Neural progenitor cell (in vitro differentiated cells): ENCODE results near the gene ANKRD60. TPM values are rescaled to one million over a fixed set of nuclear protein-coding genes. Genes with fewer than 3 reads are reported as not detected.

ENCODE experiments used
- DNase-seq: peaks from one replicate; pipeline ENCODE4 v3.0.0-alpha.2; 2016; ENCODE audit warnings: low spot score
- H2AFZ ChIP-seq: fragments of 200-600 bp; sonication (generic); replicated peaks from 2 replicates; pipeline ENCODE4 v1.6.1; 2016; ENCODE audit warnings: antibody characterized with exemption
- H3F3A ChIP-seq: fragments of 200-600 bp; sonication (generic); 2 replicates; pipeline ENCODE4 v1.6.1; 2016; ENCODE audit warnings: antibody characterized with exemption, low read depth
- H3K27ac ChIP-seq: fragments of 200-600 bp; sonication (generic); 2 replicates; pipeline ENCODE4 v1.5.1; 2016; ENCODE audit warnings: mild to moderate bottlenecking
- H3K27me3 ChIP-seq: fragments of 200-600 bp; sonication (generic); 2 replicates; pipeline ENCODE4 v1.6.1; 2016; ENCODE audit warnings: mild to moderate bottlenecking, moderate library complexity
- H3K36me3 ChIP-seq: fragments of 200-600 bp; sonication (generic); 2 replicates; pipeline ENCODE4 v1.5.1; 2016
- H3K4me1 ChIP-seq: fragments of 200-600 bp; sonication (generic); 2 replicates; pipeline ENCODE4 v1.6.1; 2016; ENCODE audit warnings: mixed run types
- H3K4me2 ChIP-seq: fragments of 200-600 bp; sonication (generic); 2 replicates; pipeline ENCODE4 v1.6.1; 2016
- H3K4me3 ChIP-seq: fragments of 200-600 bp; sonication (generic); 2 replicates; pipeline ENCODE4 v1.5.1; 2016
- H3K79me2 ChIP-seq: fragments of 200-600 bp; sonication (generic); 2 replicates; pipeline ENCODE4 v1.6.1; 2016; ENCODE audit warnings: low read depth
- H3K9ac ChIP-seq: fragments of 200-600 bp; sonication (generic); 2 replicates; pipeline ENCODE4 v1.6.1; 2016
- H3K9me3 ChIP-seq: fragments of 200-600 bp; sonication (generic); 2 replicates; pipeline ENCODE4 v1.5.1; 2016; ENCODE audit warnings: low read depth
- H4K20me1 ChIP-seq: fragments of 200-600 bp; sonication (generic); 2 replicates; pipeline ENCODE4 v1.6.1; 2016; ENCODE audit warnings: low read depth
- H3K27ac Mint-ChIP-seq: 3 replicates; pipeline ENCODE4 v1.8.0; 2021; ENCODE audit warnings: mixed read lengths
- H3K27me3 Mint-ChIP-seq: 2 replicates; pipeline ENCODE4 v1.8.0; 2022; ENCODE audit warnings: low read depth, mild to moderate bottlenecking, inconsistent platforms, moderate library complexity, mixed read lengths; ENCODE audit not compliant: insufficient read depth
- H3K36me3 Mint-ChIP-seq: 3 replicates; pipeline ENCODE4 v1.8.0; 2021; ENCODE audit warnings: mixed read lengths
- H3K4me1 Mint-ChIP-seq: 3 replicates; pipeline ENCODE4 v1.8.0; 2021; ENCODE audit warnings: mixed read lengths
- H3K4me3 Mint-ChIP-seq: 3 replicates; pipeline ENCODE4 v1.8.0; 2021; ENCODE audit warnings: mild to moderate bottlenecking, moderate library complexity, mixed read lengths
- H3K9me3 Mint-ChIP-seq: 3 replicates; pipeline ENCODE4 v1.8.0; 2020; ENCODE audit warnings: mixed read lengths
- EZH2 ChIP-seq: fragments of 200-600 bp; sonication (generic); IDR thresholded peaks from 2 replicates; pipeline ENCODE4 v1.6.1; 2017; ENCODE audit warnings: antibody characterized with exemption, mild to moderate bottlenecking, moderate library complexity
- EZH2phosphoT487 ChIP-seq: fragments of 200-600 bp; sonication (generic); IDR thresholded peaks from 2 replicates; pipeline ENCODE4 v1.6.1; 2017; ENCODE audit warnings: antibody characterized with exemption
- total RNA-seq: library from RNA; depleted of rRNA; stranded (reverse); fragments of >200 nt; gene quantifications from 2 replicates; pipeline ENCODE4 v1.2.3, GENCODE V29; 2015; ENCODE audit warnings: low replicate concordance
- TF ChIP-seq, protein P1 (sequence below): fragments of 200-600 bp; sonication (generic); IDR thresholded peaks from 2 replicates; pipeline ENCODE4 v1.5.1; 2017; ENCODE audit warnings: antibody characterized with exemption, mild to moderate bottlenecking

The ANKRD60 gene
- total RNA-seq, 1 donor from 2014 or later = not detected

DNA sequence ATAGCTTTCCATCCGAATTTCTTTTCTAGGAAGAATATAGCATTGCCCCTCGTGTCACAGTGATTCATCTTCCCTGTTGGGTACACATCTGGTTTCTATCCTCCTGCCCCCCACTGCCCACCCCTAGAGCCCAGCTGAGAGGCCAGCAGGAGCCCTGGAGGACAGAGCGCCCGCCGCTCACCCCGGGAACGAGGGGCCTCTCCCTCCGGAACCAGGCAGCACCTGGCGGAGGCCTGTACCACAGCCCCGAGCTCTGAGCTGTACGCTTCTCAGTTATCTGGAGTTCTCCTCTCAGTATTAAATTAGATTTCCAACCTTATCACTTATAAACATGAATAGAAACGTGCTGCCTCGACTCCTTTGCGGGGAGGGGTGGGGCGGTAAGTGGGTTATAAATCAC, 6.0 kb downstream of the ANKRD60 start:
- H3K27ac Mint-ChIP-seq = no peak overlapping the region
- no peaks in the 10 kb centered on the region for H4K20me1 ChIP-seq
- H3K9me3 Mint-ChIP-seq = peaks cover 19% of the 10 kb centered on the region
- H3K4me1 Mint-ChIP-seq = peaks cover 3% of the 10 kb centered on the region
- no peak overlapping the region for H3K4me2 ChIP-seq
- H3K79me2 ChIP-seq = no peaks in the 10 kb centered on the region
- no peaks in the 10 kb centered on the region for H3F3A ChIP-seq
- no peak overlapping the region for H3K4me3 Mint-ChIP-seq
- no peaks in the 10 kb centered on the region for H3K36me3 ChIP-seq
- peaks cover 4% of the 10 kb centered on the region for H3K36me3 Mint-ChIP-seq
- H3K4me1 ChIP-seq = no peaks in the 10 kb centered on the region
- peaks cover 29% of the 10 kb centered on the region for H3K27me3 ChIP-seq
- H3K27me3 Mint-ChIP-seq = peaks cover 26% of the 10 kb centered on the region
- peaks cover 4% of the 10 kb centered on the region for H3K9me3 ChIP-seq
- H3K27ac ChIP-seq = no peak overlapping the region
- no peak overlapping the region for H2AFZ ChIP-seq
- H3K4me3 ChIP-seq = no peak overlapping the region
- DNase-seq = no peak
- H3K9ac ChIP-seq = no peak overlapping the region
- no peak for TF ChIP-seq EZH2phosphoT487

DNA sequence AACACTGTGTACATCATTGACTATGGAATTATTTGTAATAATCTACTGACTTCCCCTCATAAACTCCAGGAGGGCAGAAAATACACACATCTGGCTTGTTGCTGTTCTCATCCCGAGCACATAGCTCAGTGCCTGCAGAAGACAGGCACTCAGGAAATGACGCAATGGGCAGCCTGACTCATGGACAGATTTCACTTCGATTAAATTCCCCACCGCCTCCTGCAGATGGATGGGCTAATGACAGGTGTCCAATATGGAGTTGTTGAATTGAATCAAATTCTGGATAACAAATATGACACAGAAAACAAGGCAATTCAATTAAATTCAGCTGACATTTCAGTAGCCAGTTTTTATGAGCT, 9.1 kb downstream of the ANKRD60 start:
- H3K27me3 Mint-ChIP-seq = peaks cover 15% of the 10 kb centered on the region
- Histone ChIP-seq H3K79me2 (no peaks in the 10 kb centered on the region), H3K4me2 (no peak overlapping the region), H4K20me1 (no peaks in the 10 kb centered on the region), H3K4me1 (no peaks in the 10 kb centered on the region), H3K27me3 (no peaks in the 10 kb centered on the region), H3K4me3 (no peak overlapping the region), H3K9me3 (peaks cover 4% of the 10 kb centered on the region), H2AFZ (no peak overlapping the region), H3K27ac (no peak overlapping the region), H3K36me3 (no peaks in the 10 kb centered on the region), H3K9ac (no peak overlapping the region), H3F3A (no peaks in the 10 kb centered on the region)
- H3K4me1 Mint-ChIP-seq = no peaks in the 10 kb centered on the region
- H3K4me3 Mint-ChIP-seq = peak overlapping the region; percentile 52
- H3K36me3 Mint-ChIP-seq = peaks cover 4% of the 10 kb centered on the region
- no peak for DNase-seq
- H3K27ac Mint-ChIP-seq = no peak overlapping the region
- TF ChIP-seq, protein P1, sequence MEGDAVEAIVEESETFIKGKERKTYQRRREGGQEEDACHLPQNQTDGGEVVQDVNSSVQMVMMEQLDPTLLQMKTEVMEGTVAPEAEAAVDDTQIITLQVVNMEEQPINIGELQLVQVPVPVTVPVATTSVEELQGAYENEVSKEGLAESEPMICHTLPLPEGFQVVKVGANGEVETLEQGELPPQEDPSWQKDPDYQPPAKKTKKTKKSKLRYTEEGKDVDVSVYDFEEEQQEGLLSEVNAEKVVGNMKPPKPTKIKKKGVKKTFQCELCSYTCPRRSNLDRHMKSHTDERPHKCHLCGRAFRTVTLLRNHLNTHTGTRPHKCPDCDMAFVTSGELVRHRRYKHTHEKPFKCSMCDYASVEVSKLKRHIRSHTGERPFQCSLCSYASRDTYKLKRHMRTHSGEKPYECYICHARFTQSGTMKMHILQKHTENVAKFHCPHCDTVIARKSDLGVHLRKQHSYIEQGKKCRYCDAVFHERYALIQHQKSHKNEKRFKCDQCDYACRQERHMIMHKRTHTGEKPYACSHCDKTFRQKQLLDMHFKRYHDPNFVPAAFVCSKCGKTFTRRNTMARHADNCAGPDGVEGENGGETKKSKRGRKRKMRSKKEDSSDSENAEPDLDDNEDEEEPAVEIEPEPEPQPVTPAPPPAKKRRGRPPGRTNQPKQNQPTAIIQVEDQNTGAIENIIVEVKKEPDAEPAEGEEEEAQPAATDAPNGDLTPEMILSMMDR = no peak
- no peak for TF ChIP-seq EZH2
- TF ChIP-seq EZH2phosphoT487 = no peak
- peaks cover 9% of the 10 kb centered on the region for H3K9me3 Mint-ChIP-seq

DNA sequence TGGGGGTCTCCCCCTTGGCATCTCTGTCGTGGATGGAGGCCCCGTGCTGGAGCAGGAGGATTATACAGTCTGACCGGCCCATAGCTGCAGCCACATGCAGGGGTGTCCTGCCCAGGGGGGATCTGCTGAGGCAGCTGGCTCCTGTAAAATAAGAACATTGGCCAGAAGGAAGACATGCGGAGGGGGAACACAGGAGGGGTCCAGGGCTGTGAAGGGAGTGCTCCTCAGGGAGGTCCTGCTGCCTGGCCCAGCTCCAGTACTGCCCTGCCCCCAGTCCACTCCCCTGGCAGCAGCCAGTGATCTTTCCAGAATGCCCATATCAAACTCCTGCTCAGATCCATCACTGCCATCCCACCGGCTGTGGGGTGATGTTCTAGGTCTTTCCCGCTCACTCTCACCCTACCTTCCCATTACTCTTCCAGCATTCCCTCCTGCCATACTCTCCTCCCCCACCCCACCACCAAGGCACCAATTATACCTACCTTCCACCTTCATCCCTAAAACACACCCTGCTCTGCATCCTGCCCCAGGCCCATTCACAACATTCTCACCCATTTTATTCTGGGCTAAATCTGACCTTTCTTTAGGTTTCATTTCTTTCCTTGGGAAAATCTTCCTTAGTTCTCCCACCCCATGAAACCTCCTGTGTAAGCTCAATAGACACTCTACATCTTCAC, 9.7 kb downstream of the ANKRD60 start:
- DNase-seq = no peak
- Mint-ChIP-seq H3K4me3 (peak overlapping the region; percentile 52), H3K36me3 (peaks cover 4% of the 10 kb centered on the region), H3K4me1 (peaks cover 3% of the 10 kb centered on the region), H3K27me3 (peaks cover 15% of the 10 kb centered on the region), H3K27ac (no peak overlapping the region), H3K9me3 (peaks cover 9% of the 10 kb centered on the region)
- Histone ChIP-seq H3K9me3 (peaks cover 4% of the 10 kb centered on the region), H3K9ac (no peak overlapping the region), H3K4me1 (no peaks in the 10 kb centered on the region), H3K27me3 (no peaks in the 10 kb centered on the region), H3K79me2 (no peaks in the 10 kb centered on the region), H3K36me3 (no peaks in the 10 kb centered on the region), H2AFZ (no peak overlapping the region), H3K4me2 (no peak overlapping the region), H4K20me1 (no peaks in the 10 kb centered on the region), H3F3A (no peaks in the 10 kb centered on the region), H3K27ac (no peak overlapping the region), H3K4me3 (no peak overlapping the region)
- no peak for TF ChIP-seq EZH2
- TF ChIP-seq, protein P1 = no peak
- no peak for TF ChIP-seq EZH2phosphoT487

DNA sequence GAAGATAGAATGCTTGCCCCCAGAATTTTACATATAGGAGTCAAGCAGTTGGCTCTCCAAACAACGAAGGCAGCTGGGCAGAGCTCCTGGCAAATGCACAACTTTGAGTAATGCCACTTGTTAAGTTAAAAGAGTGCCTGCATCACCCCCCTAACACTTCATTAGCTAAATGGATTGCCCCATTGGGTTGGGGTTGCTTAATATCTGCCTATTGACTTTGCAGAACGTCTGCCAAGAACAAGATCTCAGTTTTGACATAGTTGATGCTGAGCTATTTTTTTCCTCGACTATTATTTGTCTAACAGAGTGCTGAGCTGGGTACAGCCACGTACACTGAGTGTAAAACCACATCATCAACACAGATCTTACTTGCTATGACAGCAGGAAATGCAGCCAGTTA, 12.1 kb downstream of the ANKRD60 start:
- peaks cover 6% of the 10 kb centered on the region for H3K4me1 Mint-ChIP-seq
- no peak overlapping the region for H2AFZ ChIP-seq
- no peaks in the 10 kb centered on the region for H3K79me2 ChIP-seq
- H3K36me3 ChIP-seq = no peaks in the 10 kb centered on the region
- H3K9me3 ChIP-seq = peaks cover 4% of the 10 kb centered on the region
- no peaks in the 10 kb centered on the region for H3F3A ChIP-seq
- H3K4me3 ChIP-seq = no peak overlapping the region
- H3K27ac ChIP-seq = no peak overlapping the region
- no peak overlapping the region for H3K27ac Mint-ChIP-seq
- H3K9ac ChIP-seq = no peak overlapping the region
- H3K27me3 Mint-ChIP-seq = peaks cover 12% of the 10 kb centered on the region
- peaks cover 9% of the 10 kb centered on the region for H3K9me3 Mint-ChIP-seq
- H3K36me3 Mint-ChIP-seq = peaks cover 4% of the 10 kb centered on the region
- H4K20me1 ChIP-seq = no peaks in the 10 kb centered on the region
- no peak overlapping the region for H3K4me2 ChIP-seq
- no peaks in the 10 kb centered on the region for H3K4me1 ChIP-seq
- no peaks in the 10 kb centered on the region for H3K27me3 ChIP-seq
- no peak for DNase-seq
- TF ChIP-seq EZH2phosphoT487 = no peak
- TF ChIP-seq, protein P1 = no peak
- no peak for TF ChIP-seq EZH2
- no peak overlapping the region for H3K4me3 Mint-ChIP-seq
